Raji (cell line): Measurements from ENCODE around the gene ELK3.

Source experiments
- POLR2A ChIP-seq: IDR thresholded peaks from 2 replicates; pipeline ENCODE4 v1.6.1; 2011; ENCODE audit warnings: low read depth, low read length, control low read depth; ENCODE audit not compliant: insufficient read depth

The ELK3 gene

GRCh38 chr12:96234591-96235483 lies 40.7 kb downstream of the ELK3 start:
- TF ChIP-seq POLR2A: no peak

GRCh38 chr12:96235484-96235826 lies 41.3 kb downstream of the ELK3 start:
- no peak for TF ChIP-seq POLR2A

- TF ChIP-seq POLR2A: no peak
These were observed 42.1 kb downstream of the ELK3 start for GRCh38 chr12:96236221-96236822.

GRCh38 chr12:96237035-96237434 lies 42.9 kb downstream of the ELK3 start:
- TF ChIP-seq POLR2A: no peak

- TF ChIP-seq POLR2A: no peak
These were observed 43.4 kb downstream of the ELK3 start for GRCh38 chr12:96237465-96238077.

GRCh38 chr12:96238336-96239047 lies 44.3 kb downstream of the ELK3 start:
- TF ChIP-seq POLR2A: no peak

- TF ChIP-seq POLR2A: no peak
These were observed 45.8 kb downstream of the ELK3 start for GRCh38 chr12:96239711-96240635.

GRCh38 chr12:96240656-96241055 lies 46.5 kb downstream of the ELK3 start:
- no peak for TF ChIP-seq POLR2A

GRCh38 chr12:96241431-96241830 lies 47.3 kb downstream of the ELK3 start:
- no peak for TF ChIP-seq POLR2A

GRCh38 chr12:96241846-96242256 lies 47.7 kb downstream of the ELK3 start:
- TF ChIP-seq POLR2A: no peak

GRCh38 chr12:96242597-96242996 lies 48.4 kb downstream of the ELK3 start:
- no peak for TF ChIP-seq POLR2A

- no peak for TF ChIP-seq POLR2A
These were observed 50.7 kb downstream of the ELK3 start for GRCh38 chr12:96244826-96245225.

GRCh38 chr12:96246926-96247505 lies 52.8 kb downstream of the ELK3 start:
- no peak for TF ChIP-seq POLR2A

- TF ChIP-seq POLR2A: no peak
These were observed 53.4 kb downstream of the ELK3 start for GRCh38 chr12:96247563-96247962.

GRCh38 chr12:96248136-96248931 lies 54.2 kb downstream of the ELK3 start:
- no peak for TF ChIP-seq POLR2A
